Kidney epithelial cell (primary cell): ENCODE data around the gene FHOD3. TPM values are rescaled to one million over a fixed set of nuclear protein-coding genes. Genes with fewer than 3 reads are reported as not detected.

Experiments used
- DNase-seq: peaks from one replicate; pipeline ENCODE4 v3.0.0-alpha.2; 2010; ENCODE audit warnings: low read depth
- H3K27me3 ChIP-seq: 2 replicates; pipeline ENCODE4 v1.6.0; 2011; ENCODE audit warnings: low read length; ENCODE audit not compliant: control insufficient read depth, insufficient read depth
- H3K36me3 ChIP-seq: 2 replicates; pipeline ENCODE4 v1.5.1; 2011; ENCODE audit warnings: low read length; ENCODE audit not compliant: control insufficient read depth, insufficient read depth
- H3K4me3 ChIP-seq: 2 replicates; pipeline ENCODE4 v1.5.1; 2011; ENCODE audit warnings: low read depth, mild to moderate bottlenecking, control low read depth, low read length
- total RNA-seq: library from RNA; depleted of rRNA; stranded (reverse); fragments of >200 nt; gene quantifications from 2 replicates; pipeline ENCODE4 v1.2.3, GENCODE V29; 2015
- TF ChIP-seq, protein P1 (sequence below): IDR thresholded peaks from 2 replicates; pipeline ENCODE4 v1.5.1; 2011; ENCODE audit warnings: mild to moderate bottlenecking, moderate library complexity, low read length, control low read depth, inconsistent platforms; ENCODE audit not compliant: insufficient read depth, poor library complexity, severe bottlenecking

FHOD3 gene
- total RNA-seq, 1 donor from 2014 or later = 47.2 TPM

GRCh38 chr18:36516258-36516657 is 218.7 kb downstream of the FHOD3 start:
- no peak for DNase-seq
- Histone ChIP-seq H3K36me3 (peaks cover 1% of the 10 kb centered on the region), H3K27me3 (no peaks in the 10 kb centered on the region), H3K4me3 (no peak overlapping the region)
- TF ChIP-seq, protein P1, sequence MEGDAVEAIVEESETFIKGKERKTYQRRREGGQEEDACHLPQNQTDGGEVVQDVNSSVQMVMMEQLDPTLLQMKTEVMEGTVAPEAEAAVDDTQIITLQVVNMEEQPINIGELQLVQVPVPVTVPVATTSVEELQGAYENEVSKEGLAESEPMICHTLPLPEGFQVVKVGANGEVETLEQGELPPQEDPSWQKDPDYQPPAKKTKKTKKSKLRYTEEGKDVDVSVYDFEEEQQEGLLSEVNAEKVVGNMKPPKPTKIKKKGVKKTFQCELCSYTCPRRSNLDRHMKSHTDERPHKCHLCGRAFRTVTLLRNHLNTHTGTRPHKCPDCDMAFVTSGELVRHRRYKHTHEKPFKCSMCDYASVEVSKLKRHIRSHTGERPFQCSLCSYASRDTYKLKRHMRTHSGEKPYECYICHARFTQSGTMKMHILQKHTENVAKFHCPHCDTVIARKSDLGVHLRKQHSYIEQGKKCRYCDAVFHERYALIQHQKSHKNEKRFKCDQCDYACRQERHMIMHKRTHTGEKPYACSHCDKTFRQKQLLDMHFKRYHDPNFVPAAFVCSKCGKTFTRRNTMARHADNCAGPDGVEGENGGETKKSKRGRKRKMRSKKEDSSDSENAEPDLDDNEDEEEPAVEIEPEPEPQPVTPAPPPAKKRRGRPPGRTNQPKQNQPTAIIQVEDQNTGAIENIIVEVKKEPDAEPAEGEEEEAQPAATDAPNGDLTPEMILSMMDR = no peak

- H3K36me3 ChIP-seq = peaks cover 1% of the 10 kb centered on the region
- H3K27me3 ChIP-seq = no peaks in the 10 kb centered on the region
- TF ChIP-seq, protein P1 = no peak
- H3K4me3 ChIP-seq = no peak overlapping the region
- no peak for DNase-seq
Observed at GRCh38 chr18:36516726-36517125, 219.2 kb downstream of the FHOD3 start.

DNA sequence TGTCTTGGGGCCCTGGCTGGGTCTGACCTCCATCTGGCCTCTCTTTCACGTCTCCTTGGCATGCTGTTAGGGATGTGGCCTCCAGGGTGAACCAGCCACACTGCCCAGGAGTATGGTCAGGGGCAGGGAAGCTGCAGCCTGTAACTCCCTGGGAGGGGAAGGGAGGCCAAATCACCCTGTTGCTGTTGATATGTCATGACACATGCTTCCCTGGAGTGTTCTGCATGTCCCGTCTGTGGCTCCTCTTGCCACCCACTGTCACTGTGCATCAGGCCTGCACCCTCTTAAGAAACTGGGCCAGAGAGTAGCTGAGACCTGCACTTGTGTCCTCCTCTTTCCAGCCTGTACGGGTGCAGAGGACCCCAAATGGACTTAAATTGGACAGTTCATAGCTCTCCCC is 221.3 kb downstream of the FHOD3 start:
- peaks cover 1% of the 10 kb centered on the region for H3K36me3 ChIP-seq
- no peaks in the 10 kb centered on the region for H3K27me3 ChIP-seq
- H3K4me3 ChIP-seq = no peak overlapping the region
- TF ChIP-seq, protein P1 = no peak
- DNase-seq = no peak

GRCh38 chr18:36519358-36519757 is 221.8 kb downstream of the FHOD3 start:
- no peak for DNase-seq
- Histone ChIP-seq H3K4me3 (no peak overlapping the region), H3K27me3 (no peaks in the 10 kb centered on the region), H3K36me3 (peaks cover 1% of the 10 kb centered on the region)
- TF ChIP-seq, protein P1 = no peak

- DNase-seq = no peak
- Histone ChIP-seq H3K27me3 (no peaks in the 10 kb centered on the region), H3K4me3 (no peak overlapping the region), H3K36me3 (no peaks in the 10 kb centered on the region)
- TF ChIP-seq, protein P1 = no peak
Observed at GRCh38 chr18:36522509-36522908, 225.0 kb downstream of the FHOD3 start.

- Histone ChIP-seq H3K4me3 (no peak overlapping the region), H3K27me3 (no peaks in the 10 kb centered on the region), H3K36me3 (no peaks in the 10 kb centered on the region)
- TF ChIP-seq, protein P1 = no peak
- no peak for DNase-seq
Observed at GRCh38 chr18:36525913-36526312, 228.4 kb downstream of the FHOD3 start.
